Natural killer cell (primary cell): ENCODE measurements around the gene DGCR8. TPM values are rescaled to one million over a fixed set of nuclear protein-coding genes. Genes with fewer than 3 reads are reported as not detected.

ENCODE experiments used
- ATAC-seq, 3 donors: fragments of 150-1000 bp in 2 of 3; fragments of 200-7000 bp in 1 of 3; cut with Tn5 transposase; 1 replicate in 1 of 3; 2 replicates in 2 of 3; pipeline ENCODE4 v1.10.0; 2021; ENCODE audit warnings: mild to moderate bottlenecking in 2 of 3, moderate library complexity in 2 of 3
- DNase-seq, 2 donors: peaks; one replicate each; pipeline versions ENCODE4 v3.0.0 to v3.0.0-alpha.2; 2013 to 2021; ENCODE audit warnings: mixed read lengths in 1 of 2
- H3K27ac ChIP-seq: one replicate; pipeline ENCODE4 v1.5.1; 2013; ENCODE audit warnings: mild to moderate bottlenecking, low read length
- H3K27me3 ChIP-seq: one replicate; pipeline ENCODE4 v1.6.1; 2013; ENCODE audit warnings: low read length; ENCODE audit not compliant: control insufficient read depth, insufficient read depth
- H3K36me3 ChIP-seq: one replicate; pipeline ENCODE4 v1.6.1; 2013; ENCODE audit warnings: low read length; ENCODE audit not compliant: control insufficient read depth, insufficient read depth
- H3K4me1 ChIP-seq: one replicate; pipeline ENCODE4 v1.6.1; 2013; ENCODE audit warnings: low read length; ENCODE audit not compliant: control insufficient read depth, insufficient read depth
- H3K4me3 ChIP-seq: one replicate; pipeline ENCODE4 v1.5.1; 2013; ENCODE audit warnings: low read length
- H3K9me3 ChIP-seq: one replicate; pipeline ENCODE4 v1.6.1; 2013; ENCODE audit warnings: low read length; ENCODE audit not compliant: control insufficient read depth, insufficient read depth
- H3K27ac Mint-ChIP-seq, 2 donors: one replicate each; pipeline ENCODE4 v1.8.0; 2022; ENCODE audit warnings: mild to moderate bottlenecking in 2 of 2, mixed read lengths in 2 of 2, moderate library complexity in 1 of 2
- H3K27me3 Mint-ChIP-seq, 2 donors: one replicate each; pipeline ENCODE4 v1.8.0; 2022; ENCODE audit warnings: low read depth in 2 of 2, mixed read lengths in 2 of 2
- H3K36me3 Mint-ChIP-seq: one replicate; pipeline ENCODE4 v1.8.0; 2022; ENCODE audit warnings: mixed read lengths
- H3K4me1 Mint-ChIP-seq, 2 donors: one replicate each; pipeline ENCODE4 v1.8.0; 2022; ENCODE audit warnings: mixed read lengths in 2 of 2
- H3K4me3 Mint-ChIP-seq: one replicate; pipeline ENCODE4 v1.8.0; 2022; ENCODE audit warnings: mild to moderate bottlenecking, moderate library complexity, mixed read lengths
- H3K9me3 Mint-ChIP-seq, 2 donors: one replicate each; pipeline ENCODE4 v1.8.0; 2022; ENCODE audit warnings: mixed read lengths in 2 of 2
- CTCF ChIP-seq: fragments of 200-600 bp; IDR thresholded peaks from one replicate; pipeline ENCODE4 v1.8.0; 2022; ENCODE audit warnings: antibody characterized with exemption
- whole genome bisulfite sequencing: methylation state at CpG from one replicate; pipeline ENCODE4 v1.1.7; 2013; ENCODE audit warnings: missing lambda C conversion rate; ENCODE audit not compliant: insufficient coverage; 5-methylcytosine and 5-hydroxymethylcytosine counted together
- intact Hi-C: fragments of 100-400 bp; cut with micrococcal nuclease; formaldehyde crosslinking; loops from one replicate; pipeline ENCODE4 v1.14.2; 2022
- total RNA-seq, 4 donors: library from RNA; stranded (reverse); fragments of 120-200 nt in 1 of 4; gene quantifications; one replicate each; pipeline versions ENCODE4 v1.2.3 to v1.2.4, GENCODE V29; 2013 to 2022

DGCR8 gene
- total RNA-seq, 3 donors from 2014 or later (not counting 1 experiment from before 2014, with no cell fraction given) = 45.3 to 64.7 (median 64.0) TPM

GRCh38 chr22:20038574-20038973, 41.5 kb upstream of the DGCR8 start:
- no peaks in the 10 kb centered on the region for H3K27me3 ChIP-seq
- ATAC-seq (no peak), DNase-seq (no peak)
- no peaks in the 10 kb centered on the region for H3K9me3 ChIP-seq
- H3K27ac ChIP-seq = no peak overlapping the region
- no peak for TF ChIP-seq CTCF
- no peaks in the 10 kb centered on the region for H3K4me1 ChIP-seq
- Mint-ChIP-seq H3K4me1 (peaks cover 23 to 25% of the 10 kb centered on the region in 2 donors), H3K4me3 (no peak overlapping the region), H3K27me3 (no peaks in the 10 kb centered on the region), H3K27ac (no peak overlapping the region), H3K36me3 (no peaks in the 10 kb centered on the region), H3K9me3 (no peaks in the 10 kb centered on the region)
- peaks cover 37% of the 10 kb centered on the region for H3K36me3 ChIP-seq
- intact Hi-C loops = no loop called here
- 98% methylated on average over 7 of the region's 7 CpGs for WGBS
- H3K4me3 ChIP-seq = no peak overlapping the region

- Mint-ChIP-seq H3K27me3 (no peaks in the 10 kb centered on the region), H3K9me3 (no peaks in the 10 kb centered on the region), H3K27ac (no peak overlapping the region), H3K4me1 (peaks cover 20 to 21% of the 10 kb centered on the region in 2 donors), H3K4me3 (no peak overlapping the region), H3K36me3 (no peaks in the 10 kb centered on the region)
- H3K9me3 ChIP-seq = no peaks in the 10 kb centered on the region
- TF ChIP-seq CTCF = no peak
- H3K36me3 ChIP-seq = peaks cover 42% of the 10 kb centered on the region
- H3K27me3 ChIP-seq = no peaks in the 10 kb centered on the region
- no peak for DNase-seq
- WGBS = 92% methylated on average over 8 of the region's 9 CpGs
- ATAC-seq = no peak
- no peaks in the 10 kb centered on the region for H3K4me1 ChIP-seq
- no peak overlapping the region for H3K4me3 ChIP-seq
- H3K27ac ChIP-seq = no peak overlapping the region
- intact Hi-C loops = no loop called here
Observed at GRCh38 chr22:20039683-20040325, 40.2 kb upstream of the DGCR8 start.

GRCh38 chr22:20040327-20041200, 39.5 kb upstream of the DGCR8 start:
- H3K36me3 Mint-ChIP-seq = no peaks in the 10 kb centered on the region

More at GRCh38 chr22:20040327-20041200, 39.5 kb upstream of the DGCR8 start:
- intact Hi-C loops = no loop called here
- Mint-ChIP-seq H3K4me1 (peaks cover 12 to 14% of the 10 kb centered on the region in 2 donors), H3K4me3 (no peak overlapping the region), H3K9me3 (no peaks in the 10 kb centered on the region), H3K27me3 (no peaks in the 10 kb centered on the region), H3K27ac (no peak overlapping the region)
- 94% methylated on average over 7 of the region's 7 CpGs for WGBS
- peaks cover 42% of the 10 kb centered on the region for H3K36me3 ChIP-seq
- no peaks in the 10 kb centered on the region for H3K4me1 ChIP-seq
- no peak overlapping the region for H3K27ac ChIP-seq
- H3K9me3 ChIP-seq = no peaks in the 10 kb centered on the region
- H3K27me3 ChIP-seq = no peaks in the 10 kb centered on the region
- ATAC-seq (no peak), DNase-seq (no peak)
- H3K4me3 ChIP-seq = no peak overlapping the region
- no peak for TF ChIP-seq CTCF
